Measurements from ENCODE around the gene TRPM3.

- TF ChIP-seq, protein P1, sequence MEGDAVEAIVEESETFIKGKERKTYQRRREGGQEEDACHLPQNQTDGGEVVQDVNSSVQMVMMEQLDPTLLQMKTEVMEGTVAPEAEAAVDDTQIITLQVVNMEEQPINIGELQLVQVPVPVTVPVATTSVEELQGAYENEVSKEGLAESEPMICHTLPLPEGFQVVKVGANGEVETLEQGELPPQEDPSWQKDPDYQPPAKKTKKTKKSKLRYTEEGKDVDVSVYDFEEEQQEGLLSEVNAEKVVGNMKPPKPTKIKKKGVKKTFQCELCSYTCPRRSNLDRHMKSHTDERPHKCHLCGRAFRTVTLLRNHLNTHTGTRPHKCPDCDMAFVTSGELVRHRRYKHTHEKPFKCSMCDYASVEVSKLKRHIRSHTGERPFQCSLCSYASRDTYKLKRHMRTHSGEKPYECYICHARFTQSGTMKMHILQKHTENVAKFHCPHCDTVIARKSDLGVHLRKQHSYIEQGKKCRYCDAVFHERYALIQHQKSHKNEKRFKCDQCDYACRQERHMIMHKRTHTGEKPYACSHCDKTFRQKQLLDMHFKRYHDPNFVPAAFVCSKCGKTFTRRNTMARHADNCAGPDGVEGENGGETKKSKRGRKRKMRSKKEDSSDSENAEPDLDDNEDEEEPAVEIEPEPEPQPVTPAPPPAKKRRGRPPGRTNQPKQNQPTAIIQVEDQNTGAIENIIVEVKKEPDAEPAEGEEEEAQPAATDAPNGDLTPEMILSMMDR (IDR thresholded peaks at IDR 0.05): no peak
- TF ChIP-seq POLR2A (IDR thresholded peaks at IDR 0.05): no peak
Measured at GRCh38 chr9:70805949-70806348, 315.5 kb downstream of the TRPM3 start.
